ENCODE results near the gene RUSF1.
"Not testable (repeated sequence)": the region's sequence is repeated elsewhere in the genome, so short reads cannot be mapped to it uniquely, and the experiment has no call there.

RUSF1 gene

GRCh38 chr16:31451681-31452351, 56.4 kb downstream of the RUSF1 start:
- Mint-ChIP-seq H3K9me3 (no peaks in the 10 kb centered on the region), H3K27ac (no peak overlapping the region), H3K36me3 (peaks cover 15% of the 10 kb centered on the region), H3K4me1 (peaks cover 33% of the 10 kb centered on the region), H3K4me3 (no peak overlapping the region), H3K27me3 (no peaks in the 10 kb centered on the region)
- CTCF ChIA-PET: interaction anchor here (1.7 to 2.5 kb wide), 3 partner anchors 9 to 69 kb away, joined by 5 to 15 read pairs (median 7); partner anchors contain the start of gene ZNF843
- DNase-seq: no peak

GRCh38 chr16:31451201-31451600, 57.0 kb downstream of the RUSF1 start:
- Mint-ChIP-seq H3K4me1 (peaks cover 28% of the 10 kb centered on the region), H3K27ac (no peak overlapping the region), H3K9me3 (no peaks in the 10 kb centered on the region), H3K27me3 (no peaks in the 10 kb centered on the region), H3K4me3 (no peak overlapping the region), H3K36me3 (peaks cover 13% of the 10 kb centered on the region)
- DNase-seq: no peak
- CTCF ChIA-PET: interaction anchor here (1.7 to 2.5 kb wide), 3 partner anchors 8 to 69 kb away, joined by 5 to 15 read pairs (median 7); partner anchors contain the start of gene ZNF843

- not testable (repeated sequence) for H3K4me3 Mint-ChIP-seq, H3K27ac Mint-ChIP-seq, DNase-seq, H3K4me1 Mint-ChIP-seq, H3K36me3 Mint-ChIP-seq, H3K9me3 Mint-ChIP-seq
- CTCF ChIA-PET: interaction anchor here (1.3 kb wide), 1 partner anchor 15 kb away, joined by 4 read pairs; no protein-coding TSS in a partner anchor
- peaks cover 16% of the 10 kb centered on the region for H3K27me3 Mint-ChIP-seq
Observed at GRCh38 chr16:31445931-31446330, 62.3 kb downstream of the RUSF1 start.

- Mint-ChIP-seq H3K27ac (no peak overlapping the region), H3K36me3 (no peaks in the 10 kb centered on the region), H3K9me3 (no peaks in the 10 kb centered on the region), H3K27me3 (peaks cover 16% of the 10 kb centered on the region), H3K4me1 (peaks cover 12% of the 10 kb centered on the region), H3K4me3 (peak overlapping the region; percentile 78)
- CTCF ChIA-PET: interaction anchor here (0.9 to 2.4 kb wide), 6 partner anchors 11 to 242 kb away, joined by 3 to 20 read pairs (median 10); no protein-coding TSS in a partner anchor
- no peak for DNase-seq
Observed at GRCh38 chr16:31441956-31442355, 66.2 kb downstream of the RUSF1 start.

GRCh38 chr16:31440516-31441184, 67.5 kb downstream of the RUSF1 start:
- DNase-seq: no peak
- no peak overlapping the region for H3K27ac Mint-ChIP-seq
- peaks cover 12% of the 10 kb centered on the region for H3K4me1 Mint-ChIP-seq
- CTCF ChIA-PET: interaction anchor here (1.0 to 1.7 kb wide), 2 partner anchors 11 to 15 kb away, joined by 3 to 5 read pairs; no protein-coding TSS in a partner anchor
- H3K9me3 Mint-ChIP-seq: no peaks in the 10 kb centered on the region
- H3K4me3 Mint-ChIP-seq: no peak overlapping the region
- peaks cover 11% of the 10 kb centered on the region for H3K27me3 Mint-ChIP-seq
- H3K36me3 Mint-ChIP-seq: no peaks in the 10 kb centered on the region

GRCh38 chr16:31439519-31439918, 68.7 kb downstream of the RUSF1 start:
- H3K9me3 Mint-ChIP-seq: no peaks in the 10 kb centered on the region
- H3K27me3 Mint-ChIP-seq: peaks cover 11% of the 10 kb centered on the region
- H3K4me3 Mint-ChIP-seq: no peak overlapping the region
- H3K4me1 Mint-ChIP-seq: peaks cover 12% of the 10 kb centered on the region
- H3K36me3 Mint-ChIP-seq: no peaks in the 10 kb centered on the region
- CTCF ChIA-PET: interaction anchor here (1.1 to 1.7 kb wide), 5 partner anchors 8 to 56 kb away, joined by 3 to 6 read pairs (median 3); no protein-coding TSS in a partner anchor
- no peak overlapping the region for H3K27ac Mint-ChIP-seq
- DNase-seq: no peak
